Measurements from ENCODE around the gene MFSD11.
"Not testable (repeated sequence)": the region's sequence is repeated elsewhere in the genome, so short reads cannot be mapped to it uniquely, and the experiment has no call there.

MFSD11 gene

GRCh38 chr17:76805319-76805718 lies 67.4 kb downstream of the MFSD11 start:
- no peak for DNase-seq (ENCODE audit: low read depth)

- DNase-seq (ENCODE audit: low read depth), result not testable (repeated sequence)
These were observed 68.2 kb downstream of the MFSD11 start for GRCh38 chr17:76806151-76806550.

- not testable (repeated sequence) for DNase-seq (ENCODE audit: low read depth)
These were observed 68.8 kb downstream of the MFSD11 start for GRCh38 chr17:76806767-76807166.

GRCh38 chr17:76808326-76808725 lies 70.4 kb downstream of the MFSD11 start:
- DNase-seq (ENCODE audit: low read depth), result no peak

GRCh38 chr17:76810956-76811355 lies 73.0 kb downstream of the MFSD11 start:
- DNase-seq (ENCODE audit: low read depth), result no peak

- no peak for DNase-seq (ENCODE audit: low read depth)
These were observed 73.9 kb downstream of the MFSD11 start for GRCh38 chr17:76811834-76812233.

- no peak for DNase-seq (ENCODE audit: low read depth)
These were observed 74.3 kb downstream of the MFSD11 start for GRCh38 chr17:76812263-76812662.

GRCh38 chr17:76812968-76813367 lies 75.0 kb downstream of the MFSD11 start:
- no peak for DNase-seq (ENCODE audit: low read depth)

- DNase-seq (ENCODE audit: low read depth), result not testable (repeated sequence)
These were observed 78.1 kb downstream of the MFSD11 start for GRCh38 chr17:76815907-76816589.

GRCh38 chr17:76816590-76817135 lies 78.7 kb downstream of the MFSD11 start:
- DNase-seq (ENCODE audit: low read depth), result peak; percentile 13

- no peak for DNase-seq (ENCODE audit: low read depth)
These were observed 82.1 kb downstream of the MFSD11 start for GRCh38 chr17:76820039-76820438.

GRCh38 chr17:76820561-76820960 lies 82.6 kb downstream of the MFSD11 start:
- DNase-seq (ENCODE audit: low read depth), result no peak

GRCh38 chr17:76822184-76822778 lies 84.4 kb downstream of the MFSD11 start:
- no peak for DNase-seq (ENCODE audit: low read depth)

- DNase-seq (ENCODE audit: low read depth), result no peak
These were observed 86.2 kb downstream of the MFSD11 start for GRCh38 chr17:76824093-76824492.

GRCh38 chr17:76826330-76827068 lies 88.6 kb downstream of the MFSD11 start:
- no peak for DNase-seq (ENCODE audit: low read depth)

GRCh38 chr17:76827736-76828135 lies 89.8 kb downstream of the MFSD11 start:
- DNase-seq (ENCODE audit: low read depth), result no peak
